ENCODE data around the gene ZFYVE28.

ZFYVE28 gene

DNA sequence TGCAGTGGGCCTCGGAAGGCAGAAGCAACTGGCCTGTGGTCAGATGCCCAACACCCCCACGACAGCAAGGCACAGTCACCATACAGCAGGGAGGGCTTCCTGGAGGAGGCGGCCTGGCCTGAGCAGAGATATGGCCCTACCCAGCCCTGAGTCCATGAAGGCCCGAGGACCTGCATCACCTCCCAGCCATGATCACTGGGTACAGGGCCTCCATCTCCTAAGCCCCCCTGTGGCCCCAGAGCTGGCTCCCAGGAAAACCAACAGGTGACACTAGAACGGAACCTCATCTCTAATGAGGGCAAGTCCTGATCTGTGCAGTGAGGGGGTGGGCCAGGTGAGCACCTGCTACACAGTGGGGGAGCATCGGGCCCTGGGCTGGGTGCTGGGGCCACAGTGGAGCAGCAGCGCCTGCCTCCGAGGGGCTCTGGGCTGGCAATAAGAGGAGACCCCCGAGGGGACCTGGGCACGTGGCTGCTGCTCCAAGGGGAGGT lies 130.3 kb downstream of the ZFYVE28 start:
- H3K4me3 ChIP-seq (ENCODE audit: low read length) = no peak overlapping the region
- H3K36me3 ChIP-seq (ENCODE audit: insufficient read depth, low read length) = no peaks in the 10 kb centered on the region
- H3K4me2 ChIP-seq (ENCODE audit: low read length) = no peak overlapping the region
- H3K9ac ChIP-seq (ENCODE audit: low read depth, low read length) = no peak overlapping the region
- peaks cover 13% of the 10 kb centered on the region for H3K27me3 ChIP-seq (ENCODE audit: control insufficient read depth, insufficient read depth, low read length)
- peaks cover 17% of the 10 kb centered on the region for H3K4me1 ChIP-seq (ENCODE audit: control insufficient read depth, insufficient read depth, low read length)
- no peaks in the 10 kb centered on the region for H3K9me3 ChIP-seq (replicated peaks; ENCODE audit: low read length)

DNA sequence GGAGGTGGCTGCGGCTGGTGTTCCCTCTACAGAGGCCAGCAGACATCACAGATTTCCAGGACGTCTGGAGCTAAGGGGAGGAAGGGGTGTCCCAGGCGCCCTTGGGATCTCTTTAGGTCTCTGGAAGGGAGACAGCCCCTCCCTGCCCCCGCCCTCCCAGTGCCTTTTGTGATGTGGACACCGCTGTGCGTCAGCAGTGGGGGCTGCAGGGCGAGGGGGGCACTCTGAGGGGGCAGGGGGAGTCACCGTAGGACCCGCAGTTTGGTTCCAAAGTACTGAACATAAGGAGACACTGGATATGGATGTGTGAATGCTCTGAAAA lies 130.9 kb downstream of the ZFYVE28 start:
- Histone ChIP-seq H3K36me3 (ENCODE audit: insufficient read depth, low read length) (no peaks in the 10 kb centered on the region), H3K4me3 (ENCODE audit: low read length) (no peak overlapping the region), H3K27me3 (ENCODE audit: control insufficient read depth, insufficient read depth, low read length) (peaks cover 13% of the 10 kb centered on the region), H3K4me1 (ENCODE audit: control insufficient read depth, insufficient read depth, low read length) (peaks cover 12% of the 10 kb centered on the region), H3K4me2 (ENCODE audit: low read length) (no peak overlapping the region), H3K9ac (ENCODE audit: low read depth, low read length) (no peak overlapping the region), H3K9me3 (replicated peaks; ENCODE audit: low read length) (no peaks in the 10 kb centered on the region)

DNA sequence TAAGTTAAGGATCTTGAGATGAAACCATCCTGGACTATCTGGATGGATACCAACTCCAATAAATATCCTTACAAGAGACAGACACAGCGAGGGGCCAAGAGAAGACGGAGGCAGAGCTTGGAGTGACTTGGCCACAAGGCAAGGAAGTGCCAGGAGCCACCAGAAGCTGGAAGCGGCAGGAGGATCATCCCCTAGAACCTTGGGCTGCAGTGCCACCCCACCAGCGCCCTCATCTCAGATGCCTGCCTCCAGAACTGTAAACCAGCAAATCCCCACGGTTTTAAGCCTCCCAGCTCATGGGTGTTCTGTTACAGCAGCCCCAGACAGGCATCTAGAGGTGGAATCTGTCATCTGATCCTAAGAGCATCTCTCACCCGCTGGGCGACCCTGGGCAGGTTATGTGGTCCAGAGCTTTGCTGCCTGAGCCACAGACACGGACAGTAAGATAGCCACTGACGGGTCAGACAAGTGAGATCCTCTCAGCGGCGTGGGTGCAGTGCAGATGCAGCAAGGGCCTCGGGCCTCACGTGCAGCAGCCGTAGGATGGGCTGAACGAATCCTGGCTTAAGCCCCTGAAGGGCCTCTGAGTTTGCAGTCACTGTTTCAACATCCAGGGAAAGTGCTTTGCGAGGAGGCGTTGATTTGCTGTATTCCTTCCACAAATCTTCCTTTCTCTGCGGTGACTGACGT lies 131.4 kb downstream of the ZFYVE28 start:
- Histone ChIP-seq H3K27me3 (ENCODE audit: control insufficient read depth, insufficient read depth, low read length) (peaks cover 10% of the 10 kb centered on the region), H3K9ac (ENCODE audit: low read depth, low read length) (no peak overlapping the region), H3K4me2 (ENCODE audit: low read length) (no peak overlapping the region), H3K36me3 (ENCODE audit: insufficient read depth, low read length) (no peaks in the 10 kb centered on the region), H3K4me3 (ENCODE audit: low read length) (no peak overlapping the region), H3K9me3 (replicated peaks; ENCODE audit: low read length) (no peaks in the 10 kb centered on the region), H3K4me1 (ENCODE audit: control insufficient read depth, insufficient read depth, low read length) (peaks cover 11% of the 10 kb centered on the region)

DNA sequence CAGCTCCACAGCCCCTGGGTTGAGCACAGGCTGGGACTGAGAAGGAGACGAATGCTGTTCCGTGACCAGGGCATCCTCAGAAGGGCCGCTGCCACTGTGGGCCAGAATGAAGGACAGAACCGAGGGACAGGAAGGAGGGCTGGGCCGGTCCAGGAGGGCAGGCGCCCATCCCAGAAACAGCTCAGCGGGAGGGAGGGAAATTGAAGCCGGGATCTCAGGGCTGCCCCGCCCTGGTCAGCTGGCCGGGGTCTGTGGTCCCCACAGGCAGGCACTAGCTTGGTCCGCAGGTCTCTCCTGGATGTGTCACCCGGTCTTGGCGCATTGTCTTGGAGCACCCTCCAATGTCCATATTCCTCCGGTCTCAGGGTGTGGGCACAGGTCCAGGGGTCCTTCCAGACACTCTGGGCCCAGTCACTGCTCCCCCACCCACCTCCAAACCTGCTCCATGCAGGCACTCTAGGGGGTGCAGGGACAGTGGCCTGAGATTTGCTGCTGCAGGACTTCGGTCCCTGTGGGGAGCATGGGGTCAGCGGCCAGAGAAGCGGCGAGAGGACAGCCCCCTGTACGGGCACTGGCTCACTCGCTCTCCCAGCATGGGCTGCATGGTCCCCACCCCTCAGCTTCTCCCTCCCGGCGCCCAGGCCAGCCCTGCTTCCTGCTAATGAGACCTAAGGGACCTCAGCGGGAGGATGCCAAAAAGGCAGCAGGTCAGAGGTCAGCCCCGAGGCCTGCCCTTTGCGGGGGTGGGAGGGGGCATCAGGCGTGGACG lies 132.6 kb downstream of the ZFYVE28 start:
- Histone ChIP-seq H3K4me3 (ENCODE audit: low read length) (no peak overlapping the region), H3K4me1 (ENCODE audit: control insufficient read depth, insufficient read depth, low read length) (peaks cover 11% of the 10 kb centered on the region), H3K4me2 (ENCODE audit: low read length) (peak overlapping the region; percentile 4), H3K9ac (ENCODE audit: low read depth, low read length) (no peak overlapping the region), H3K36me3 (ENCODE audit: insufficient read depth, low read length) (no peaks in the 10 kb centered on the region), H3K9me3 (replicated peaks; ENCODE audit: low read length) (no peaks in the 10 kb centered on the region), H3K27me3 (ENCODE audit: control insufficient read depth, insufficient read depth, low read length) (no peaks in the 10 kb centered on the region)

DNA sequence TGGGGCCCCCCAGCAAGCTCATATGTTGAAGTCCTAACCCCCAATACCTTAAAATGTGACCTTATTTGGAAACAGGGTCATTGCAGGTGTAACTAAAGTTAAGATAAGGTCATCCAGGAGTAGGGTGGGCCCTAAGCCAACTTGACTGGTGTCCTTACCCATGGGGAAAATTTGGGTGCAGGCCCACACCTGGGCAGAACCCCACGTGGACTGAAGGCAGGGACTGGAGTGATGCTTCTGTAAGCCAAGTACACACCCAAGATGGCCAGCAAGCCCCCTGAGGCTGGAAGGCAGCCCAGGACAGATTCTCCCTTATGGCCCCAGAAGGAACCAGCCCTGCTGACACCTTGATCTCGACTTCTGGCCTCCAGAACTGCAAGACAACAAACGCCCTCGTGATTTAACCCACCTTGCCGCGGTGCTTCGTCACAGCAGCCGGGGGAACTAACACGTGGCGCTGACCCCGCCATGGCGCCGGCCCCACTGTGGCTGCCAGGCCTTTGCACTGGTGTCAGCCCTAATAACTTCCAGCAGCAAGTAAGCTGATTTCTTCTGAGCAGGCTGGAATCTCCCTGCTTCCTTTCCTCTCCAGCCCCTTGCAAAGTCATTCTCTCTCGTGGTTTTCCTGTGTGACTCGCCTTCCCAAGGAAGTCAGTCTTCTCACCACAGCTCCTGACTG lies 133.4 kb downstream of the ZFYVE28 start:
- H3K9me3 ChIP-seq (replicated peaks; ENCODE audit: low read length) = no peaks in the 10 kb centered on the region
- H3K4me1 ChIP-seq (ENCODE audit: control insufficient read depth, insufficient read depth, low read length) = peaks cover 11% of the 10 kb centered on the region
- no peaks in the 10 kb centered on the region for H3K27me3 ChIP-seq (ENCODE audit: control insufficient read depth, insufficient read depth, low read length)
- no peaks in the 10 kb centered on the region for H3K36me3 ChIP-seq (ENCODE audit: insufficient read depth, low read length)
- no peak overlapping the region for H3K9ac ChIP-seq (ENCODE audit: low read depth, low read length)
- H3K4me3 ChIP-seq (ENCODE audit: low read length) = no peak overlapping the region
- no peak overlapping the region for H3K4me2 ChIP-seq (ENCODE audit: low read length)

DNA sequence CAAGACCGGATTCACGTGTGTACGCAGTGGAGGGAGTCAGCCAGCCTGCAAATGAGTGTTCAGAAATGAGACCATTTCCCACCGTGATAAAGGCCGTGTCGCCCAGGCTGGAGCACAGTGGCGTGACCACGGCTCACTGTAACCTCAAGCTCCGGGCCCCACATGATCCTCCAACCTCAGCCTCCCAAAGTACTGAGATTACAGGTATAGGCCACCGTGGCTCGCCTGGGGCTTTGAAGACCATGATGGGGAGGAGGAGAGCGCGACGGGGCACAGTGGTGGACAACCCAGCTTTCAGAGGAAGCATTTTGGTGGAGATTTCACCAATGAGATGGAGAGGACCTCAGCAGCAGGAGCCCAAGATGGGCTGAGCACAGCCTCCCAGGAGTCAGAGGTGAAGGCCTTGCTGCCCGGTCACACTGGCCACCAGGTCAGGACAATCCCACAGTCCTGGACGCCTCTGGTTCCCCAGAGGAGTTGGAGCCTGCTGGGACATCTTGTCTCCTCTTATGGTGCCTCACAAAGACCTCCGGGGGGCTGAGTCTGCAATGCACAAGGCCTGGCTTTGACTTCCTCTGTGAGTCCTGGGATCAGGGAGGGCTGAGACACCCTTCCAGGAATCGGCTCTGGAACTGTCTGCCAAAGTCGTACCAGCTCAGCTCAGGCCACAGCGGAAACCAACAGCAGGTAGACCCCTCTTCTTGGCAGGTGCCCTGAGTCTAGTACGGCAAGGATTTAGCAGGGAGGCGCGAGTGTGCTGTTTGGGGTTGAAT lies 134.1 kb downstream of the ZFYVE28 start:
- no peaks in the 10 kb centered on the region for H3K36me3 ChIP-seq (ENCODE audit: insufficient read depth, low read length)
- no peak overlapping the region for H3K4me3 ChIP-seq (ENCODE audit: low read length)
- no peaks in the 10 kb centered on the region for H3K27me3 ChIP-seq (ENCODE audit: control insufficient read depth, insufficient read depth, low read length)
- H3K4me2 ChIP-seq (ENCODE audit: low read length) = no peak overlapping the region
- H3K9ac ChIP-seq (ENCODE audit: low read depth, low read length) = no peak overlapping the region
- peaks cover 11% of the 10 kb centered on the region for H3K4me1 ChIP-seq (ENCODE audit: control insufficient read depth, insufficient read depth, low read length)
- no peaks in the 10 kb centered on the region for H3K9me3 ChIP-seq (replicated peaks; ENCODE audit: low read length)

DNA sequence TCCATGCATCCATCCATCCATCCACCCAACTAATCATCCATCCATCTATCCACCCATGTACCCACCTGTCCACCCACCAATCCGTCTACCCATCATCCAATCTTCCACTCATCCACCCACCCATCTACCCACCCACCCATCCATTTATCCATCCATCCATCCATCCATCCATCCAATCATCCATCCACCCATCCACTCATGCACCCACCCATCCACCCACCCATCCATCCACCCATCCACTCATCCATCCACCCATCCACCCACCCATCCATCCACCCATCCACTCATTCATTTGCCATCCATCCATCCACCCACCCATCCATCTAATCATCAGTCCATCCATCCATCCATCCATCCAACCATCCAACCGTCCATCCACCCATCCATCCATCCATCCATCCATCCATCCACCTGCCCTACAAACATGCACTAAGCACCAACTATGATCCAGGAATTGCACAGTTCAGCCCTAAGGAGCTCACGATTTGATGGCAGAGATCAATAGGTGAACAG lies 135.2 kb downstream of the ZFYVE28 start:
- Histone ChIP-seq H3K9me3 (replicated peaks; ENCODE audit: low read length) (no peaks in the 10 kb centered on the region), H3K4me1 (ENCODE audit: control insufficient read depth, insufficient read depth, low read length) (peaks cover 11% of the 10 kb centered on the region), H3K27me3 (ENCODE audit: control insufficient read depth, insufficient read depth, low read length) (no peaks in the 10 kb centered on the region), H3K9ac (ENCODE audit: low read depth, low read length) (no peak overlapping the region), H3K36me3 (ENCODE audit: insufficient read depth, low read length) (no peaks in the 10 kb centered on the region), H3K4me2 (ENCODE audit: low read length) (no peak overlapping the region), H3K4me3 (ENCODE audit: low read length) (no peak overlapping the region)

DNA sequence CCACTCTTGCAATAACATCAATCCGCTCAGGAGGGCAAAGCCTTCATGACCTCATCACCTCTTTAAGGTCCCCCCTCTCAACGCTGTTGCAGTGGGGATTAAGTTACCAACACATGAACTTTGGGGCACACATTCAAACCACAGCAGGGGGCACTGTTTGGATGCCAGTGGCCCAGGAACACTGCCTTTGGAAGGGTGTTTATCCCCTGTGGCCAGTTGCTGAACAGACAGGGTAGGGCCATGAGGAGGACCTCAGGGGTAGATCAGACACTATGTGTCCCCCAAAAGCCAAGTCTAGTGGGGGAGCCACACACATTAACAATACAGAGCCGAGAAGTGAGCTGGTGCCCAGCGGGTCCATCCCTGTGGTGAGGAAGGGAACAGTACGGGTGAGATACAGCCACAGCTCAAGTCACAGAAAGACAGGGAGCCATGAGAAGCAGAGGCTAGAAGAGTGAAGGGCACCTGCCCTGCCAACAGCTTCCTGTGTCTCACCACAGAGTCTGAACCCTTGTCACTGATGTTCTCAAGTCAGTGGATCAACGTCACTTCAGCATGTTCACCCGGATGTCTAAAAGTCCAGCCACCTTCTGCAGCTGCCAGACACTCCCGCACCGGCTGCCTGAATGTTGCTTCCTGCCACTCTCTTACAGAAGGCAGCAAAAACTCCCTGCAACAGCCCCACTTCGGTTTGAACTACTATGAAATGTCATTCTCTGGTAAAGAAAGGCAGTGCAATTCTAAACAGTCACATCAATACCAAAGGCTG lies 136.7 kb downstream of the ZFYVE28 start:
- H3K9ac ChIP-seq (ENCODE audit: low read depth, low read length) = no peak overlapping the region
- H3K4me1 ChIP-seq (ENCODE audit: control insufficient read depth, insufficient read depth, low read length) = peaks cover 11% of the 10 kb centered on the region
- H3K36me3 ChIP-seq (ENCODE audit: insufficient read depth, low read length) = no peaks in the 10 kb centered on the region
- H3K4me3 ChIP-seq (ENCODE audit: low read length) = no peak overlapping the region
- H3K9me3 ChIP-seq (replicated peaks; ENCODE audit: low read length) = no peaks in the 10 kb centered on the region
- H3K4me2 ChIP-seq (ENCODE audit: low read length) = no peak overlapping the region
- no peaks in the 10 kb centered on the region for H3K27me3 ChIP-seq (ENCODE audit: control insufficient read depth, insufficient read depth, low read length)

DNA sequence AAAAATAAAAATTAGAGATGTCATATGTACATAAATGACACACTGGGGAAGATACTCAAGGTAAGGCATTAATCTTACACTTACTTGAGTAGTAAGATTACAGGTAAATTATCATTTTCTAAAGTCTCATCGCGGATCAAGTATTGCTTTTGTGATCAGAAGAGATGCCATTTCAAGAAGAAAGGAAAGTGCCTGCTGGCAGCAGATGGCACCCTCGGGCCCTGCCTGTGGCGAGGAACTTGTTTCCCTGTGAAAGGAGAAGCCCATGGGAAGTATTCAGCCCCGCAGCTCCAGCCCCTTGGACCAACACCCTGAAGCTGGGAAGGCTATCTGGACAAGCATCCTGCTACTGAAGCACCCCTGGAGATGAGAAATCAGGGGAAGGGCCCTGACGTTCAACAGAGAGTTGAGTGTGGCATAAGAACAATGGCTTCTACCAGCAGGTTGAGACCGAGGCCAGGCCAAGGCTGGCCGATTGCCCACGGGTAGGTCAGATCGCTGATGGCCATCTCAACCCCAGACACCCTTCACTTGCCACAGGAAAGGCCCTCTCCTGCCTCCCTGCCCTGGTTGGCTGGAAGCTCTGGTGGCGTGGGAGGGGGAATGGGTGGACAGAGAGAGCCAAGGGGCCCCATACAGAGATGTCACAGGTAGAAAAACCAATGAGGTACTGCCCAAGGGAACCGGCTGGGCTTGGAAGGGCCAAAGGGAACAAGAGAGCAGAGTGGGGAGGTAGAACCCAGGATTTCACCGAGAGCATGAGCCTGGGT lies 137.7 kb downstream of the ZFYVE28 start:
- Histone ChIP-seq H3K4me3 (ENCODE audit: low read length) (no peak overlapping the region), H3K9me3 (replicated peaks; ENCODE audit: low read length) (no peaks in the 10 kb centered on the region), H3K9ac (ENCODE audit: low read depth, low read length) (no peak overlapping the region), H3K36me3 (ENCODE audit: insufficient read depth, low read length) (no peaks in the 10 kb centered on the region), H3K4me2 (ENCODE audit: low read length) (no peak overlapping the region), H3K27me3 (ENCODE audit: control insufficient read depth, insufficient read depth, low read length) (no peaks in the 10 kb centered on the region), H3K4me1 (ENCODE audit: control insufficient read depth, insufficient read depth, low read length) (peaks cover 8% of the 10 kb centered on the region)

DNA sequence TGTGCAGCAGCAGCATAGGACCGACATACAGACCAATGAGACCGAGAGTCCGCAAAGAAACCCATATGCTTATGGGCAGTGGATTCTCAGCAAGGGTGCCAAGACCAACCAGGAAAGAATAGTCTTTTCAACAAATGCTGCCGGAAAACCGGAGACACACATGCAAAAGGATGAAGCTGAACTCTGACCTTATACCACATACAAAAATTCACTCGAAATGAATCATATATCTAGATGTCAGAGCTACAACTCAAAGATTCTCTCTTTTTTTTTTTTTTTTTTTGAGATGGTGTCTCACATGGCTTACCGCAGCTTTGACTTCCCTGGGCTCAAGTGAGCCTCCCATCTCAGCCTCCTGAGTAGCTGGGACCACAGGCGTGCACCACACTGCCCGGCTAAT lies 140.5 kb downstream of the ZFYVE28 start:
- Histone ChIP-seq H3K9ac (ENCODE audit: low read depth, low read length) (no peak overlapping the region), H3K4me3 (ENCODE audit: low read length) (no peak overlapping the region), H3K4me2 (ENCODE audit: low read length) (no peak overlapping the region), H3K9me3 (replicated peaks; ENCODE audit: low read length) (no peaks in the 10 kb centered on the region), H3K4me1 (ENCODE audit: control insufficient read depth, insufficient read depth, low read length) (no peaks in the 10 kb centered on the region), H3K27me3 (ENCODE audit: control insufficient read depth, insufficient read depth, low read length) (no peaks in the 10 kb centered on the region), H3K36me3 (ENCODE audit: insufficient read depth, low read length) (no peaks in the 10 kb centered on the region)

Measured in skeletal muscle satellite cell (primary cell).